Measurements from ENCODE around the gene CPT1B.

Gene CPT1B

DNA sequence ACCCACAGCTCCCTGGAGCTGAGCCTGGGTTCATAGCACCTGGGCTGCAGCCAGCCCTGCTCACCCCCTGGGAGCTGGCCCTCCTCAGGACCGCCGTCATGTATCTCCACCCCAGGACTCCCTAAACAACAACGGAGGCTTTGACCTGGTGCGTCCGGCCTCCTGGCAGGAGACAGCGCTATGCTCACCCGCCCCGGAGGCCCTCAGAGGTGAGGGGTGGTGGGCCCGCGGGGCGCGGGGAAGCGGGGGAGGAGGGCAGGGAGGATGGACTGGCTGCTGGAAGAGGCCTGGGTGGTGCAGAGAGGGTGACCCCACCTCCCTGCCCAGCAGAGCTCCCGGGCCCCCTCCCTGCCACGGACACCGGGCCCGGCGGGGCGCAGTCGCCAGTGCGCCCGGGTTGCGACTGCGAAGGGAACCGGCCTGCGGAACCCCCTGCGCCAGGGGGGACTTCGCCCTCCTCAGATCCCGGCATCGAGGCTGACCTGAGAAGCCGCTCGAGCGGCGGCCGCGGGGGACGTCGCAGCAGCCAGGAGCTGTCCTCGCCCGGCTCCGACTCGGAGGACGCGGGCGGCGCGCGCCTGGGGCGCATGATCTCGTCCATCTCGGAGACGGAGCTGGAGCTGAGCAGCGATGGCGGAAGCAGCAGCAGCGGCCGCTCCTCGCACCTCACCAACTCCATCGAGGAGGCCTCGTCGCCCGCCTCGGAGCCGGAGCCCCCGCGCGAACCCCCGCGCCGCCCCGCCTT, 25.5 kb upstream of the CPT1B start:
- Mint-ChIP-seq H3K9me3 (no peaks in the 10 kb centered on the region), H3K4me1 (peaks cover 24% of the 10 kb centered on the region), H3K4me3 (no peak overlapping the region), H3K27me3 (peaks cover 76% of the 10 kb centered on the region), H3K27ac (no peak overlapping the region)
- ATAC-seq (no peak), DNase-seq (no peak)

DNA sequence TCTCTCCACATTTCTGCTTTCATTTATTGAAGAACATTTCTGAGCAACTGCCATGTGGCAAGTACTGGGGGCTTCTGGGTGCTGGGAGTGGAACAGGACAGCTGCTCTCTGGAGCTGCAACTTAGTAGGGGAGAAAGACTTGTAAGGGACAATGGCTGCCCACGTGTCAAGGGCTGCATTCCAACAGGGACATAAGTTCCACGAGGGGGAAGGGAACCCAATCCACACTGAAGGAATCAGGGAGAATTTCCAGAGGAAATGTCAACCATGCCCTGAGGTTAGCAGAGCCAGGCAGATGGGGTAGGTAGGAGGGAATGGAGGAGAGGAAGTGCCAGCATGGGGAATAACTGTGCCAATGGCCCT, 24.1 kb upstream of the CPT1B start:
- no peaks in the 10 kb centered on the region for H3K9me3 Mint-ChIP-seq
- DNase-seq = no peak
- ATAC-seq = no peak
- peaks cover 24% of the 10 kb centered on the region for H3K4me1 Mint-ChIP-seq
- H3K27ac Mint-ChIP-seq = peak overlapping the region in 1 of 2 donors; percentile 2
- peak overlapping the region in 1 of 2 donors; percentile 58 for H3K4me3 Mint-ChIP-seq
- H3K27me3 Mint-ChIP-seq = peaks cover 66% of the 10 kb centered on the region

DNA sequence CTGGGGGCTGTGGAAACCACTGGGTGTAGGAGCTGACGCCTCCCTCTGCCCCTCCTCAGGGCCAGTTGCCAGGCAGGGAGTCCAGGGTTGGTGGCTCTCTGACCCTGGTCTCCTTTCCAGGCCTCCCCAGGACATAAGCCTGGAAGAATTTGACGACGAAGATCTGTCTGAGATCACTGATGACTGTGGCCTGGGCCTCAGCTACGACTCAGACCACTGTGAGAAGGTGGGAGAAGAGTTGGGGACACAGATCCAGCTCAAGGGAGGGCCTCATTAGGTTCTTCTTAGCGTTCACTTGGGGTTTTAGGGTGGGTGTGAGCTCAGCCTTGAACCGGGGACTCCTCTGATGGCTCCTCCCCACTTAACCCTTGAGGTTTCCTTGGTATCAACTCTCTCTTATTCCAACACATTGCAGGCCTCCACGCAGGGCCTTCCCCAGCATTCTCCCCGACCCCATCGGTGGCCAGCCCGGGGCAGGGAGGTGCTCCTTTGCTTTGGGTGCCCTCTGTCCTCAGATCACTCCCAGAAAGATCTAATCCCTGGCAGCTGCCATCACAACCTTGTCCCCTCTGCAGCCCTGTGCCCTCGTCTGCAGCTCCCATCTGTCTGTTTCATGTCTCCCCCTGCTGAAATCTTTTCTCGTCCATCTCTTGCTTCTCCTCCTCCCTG, 23.6 kb upstream of the CPT1B start:
- Mint-ChIP-seq H3K9me3 (no peaks in the 10 kb centered on the region), H3K4me3 (peak overlapping the region; percentile 58 to 66), H3K27ac (peak overlapping the region in 1 of 2 donors; percentile 2), H3K4me1 (peaks cover 24% of the 10 kb centered on the region), H3K27me3 (peaks cover 61% of the 10 kb centered on the region)
- no peak for DNase-seq
- ATAC-seq = no peak

DNA sequence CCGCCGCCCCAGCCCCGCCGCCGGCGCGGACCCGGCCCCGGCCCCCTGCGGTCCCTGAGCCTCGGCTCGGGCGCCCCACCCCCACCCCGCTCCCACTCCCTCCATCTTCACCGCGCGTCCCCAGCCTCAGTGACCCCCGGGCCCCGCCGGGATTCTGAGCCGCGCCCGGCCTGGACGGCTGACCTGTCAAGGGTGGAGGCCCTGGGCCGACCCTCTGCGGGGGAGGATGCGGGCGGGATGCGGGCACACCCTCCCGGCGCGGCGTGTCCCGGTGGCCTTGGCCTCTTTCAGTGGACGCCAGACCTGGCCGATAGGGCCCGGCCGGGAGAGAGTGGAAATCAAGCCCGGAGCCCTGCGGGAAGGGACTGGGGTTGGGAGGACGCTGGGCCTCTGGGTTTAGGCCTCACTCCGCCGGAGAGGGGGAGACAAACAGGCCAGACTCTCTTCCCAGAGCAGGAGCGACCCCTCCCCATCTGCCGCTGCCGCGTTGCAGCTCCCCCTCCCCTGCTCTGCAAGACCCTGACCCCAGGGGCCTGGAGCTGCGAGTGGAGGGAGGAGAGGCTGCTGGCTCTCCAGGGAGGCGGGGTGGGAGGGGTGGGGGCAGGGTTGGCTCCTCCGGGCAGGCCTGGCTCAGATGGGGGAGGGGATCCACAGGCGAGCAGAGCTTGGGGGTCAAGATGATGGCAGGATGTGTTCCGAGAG, 22.9 kb upstream of the CPT1B start:
- H3K27me3 Mint-ChIP-seq = peaks cover 54% of the 10 kb centered on the region
- no peak overlapping the region for H3K27ac Mint-ChIP-seq
- peak; percentile 10 for ATAC-seq
- no peak for DNase-seq
- peaks cover 24% of the 10 kb centered on the region for H3K4me1 Mint-ChIP-seq
- peak overlapping the region; percentile 58 to 66 for H3K4me3 Mint-ChIP-seq
- no peaks in the 10 kb centered on the region for H3K9me3 Mint-ChIP-seq

DNA sequence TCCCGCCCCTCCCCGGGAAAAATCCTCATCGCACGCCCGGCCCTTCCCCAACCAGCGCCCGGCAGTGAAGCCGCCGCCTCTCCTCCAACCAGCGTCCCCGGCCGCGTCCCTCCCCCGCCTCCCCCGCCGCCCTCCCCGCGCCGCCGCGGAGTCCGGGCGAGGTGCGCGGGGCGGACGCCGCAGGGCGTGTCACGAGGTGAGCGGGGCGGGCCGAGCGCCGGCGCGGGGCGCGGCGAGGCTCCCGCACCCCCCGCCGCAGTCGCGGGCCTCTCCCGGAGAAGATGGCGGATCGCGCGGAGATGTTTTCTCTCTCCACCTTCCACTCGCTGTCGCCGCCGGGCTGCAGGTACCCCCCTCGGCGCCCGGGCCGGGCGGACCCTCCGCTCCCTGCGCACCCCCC, 22.3 kb upstream of the CPT1B start, which contains the start of gene MAPK8IP2:
MAPK8IP2 (plus strand) TSS at position 256 of the 400 bp plus-strand sequence; CDS start at position 282, 26 bp downstream.
- no peak for DNase-seq
- H3K4me1 Mint-ChIP-seq = peaks cover 24% of the 10 kb centered on the region
- H3K27me3 Mint-ChIP-seq = peaks cover 49% of the 10 kb centered on the region
- peak; percentile 36 for ATAC-seq
- H3K9me3 Mint-ChIP-seq = no peaks in the 10 kb centered on the region
- H3K4me3 Mint-ChIP-seq = peak within 1 kb of the TSS; percentile 58 to 66
- H3K27ac Mint-ChIP-seq = no peak within 1 kb of the TSS

DNA sequence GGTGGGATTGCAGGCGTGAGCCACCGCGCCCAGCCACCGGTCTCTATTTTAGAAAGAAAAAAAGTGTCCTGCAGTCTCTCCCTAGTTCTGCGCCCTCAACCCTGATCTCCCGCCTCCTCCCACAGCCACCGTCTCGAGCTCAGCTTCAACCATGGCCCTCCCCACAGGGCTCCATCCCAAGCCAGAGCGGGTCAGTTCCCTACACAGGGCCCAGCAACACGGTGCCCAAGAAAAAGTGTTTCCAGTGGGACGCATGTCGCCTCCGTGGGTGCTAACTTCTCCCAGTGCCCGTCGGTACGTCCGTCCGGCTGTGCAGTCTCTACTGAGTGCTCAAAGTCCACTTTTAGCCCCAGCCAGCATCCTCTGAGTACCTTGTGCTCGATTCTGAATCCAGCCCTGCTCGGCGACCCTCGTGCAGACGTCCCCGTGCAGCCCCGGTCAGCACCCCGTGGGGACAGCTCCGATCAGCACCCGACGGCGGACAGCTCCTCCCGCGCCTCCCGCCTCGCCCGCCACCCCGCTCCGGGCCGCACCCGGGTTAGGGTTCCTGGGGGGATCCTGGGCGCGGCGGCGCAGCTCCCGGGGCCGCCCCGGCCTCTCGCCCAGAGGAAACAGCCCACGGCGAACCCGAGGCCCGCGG, 21.7 kb upstream of the CPT1B start:
- ATAC-seq = peak; percentile 76
- H3K27ac Mint-ChIP-seq = no peak overlapping the region
- peak overlapping the region; percentile 38 to 56 for H3K4me3 Mint-ChIP-seq
- DNase-seq = peak; percentile 57
- H3K9me3 Mint-ChIP-seq = no peaks in the 10 kb centered on the region
- H3K4me1 Mint-ChIP-seq = peaks cover 24% of the 10 kb centered on the region
- H3K27me3 Mint-ChIP-seq = peaks cover 42% of the 10 kb centered on the region

DNA sequence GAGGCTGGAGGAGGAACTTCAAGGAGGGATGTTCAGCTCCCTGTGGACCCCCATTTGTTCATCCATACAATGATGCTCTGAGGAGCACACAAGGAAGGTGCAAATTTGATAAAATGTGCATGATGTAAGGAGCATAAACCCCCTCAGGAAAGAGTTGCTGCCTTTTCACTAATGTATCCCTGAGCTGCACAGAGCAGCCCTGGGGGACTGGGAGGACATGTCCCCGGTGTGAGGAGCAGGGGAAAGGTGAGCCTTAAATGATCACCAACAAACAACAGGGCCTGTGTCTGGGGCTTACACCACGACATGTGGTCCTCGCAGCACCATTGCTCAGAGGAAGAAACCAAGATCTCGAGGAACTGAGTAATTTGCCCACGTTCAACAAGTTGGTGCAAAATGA, 18.9 kb upstream of the CPT1B start:
- Mint-ChIP-seq H3K4me3 (no peak overlapping the region), H3K27ac (peak overlapping the region in 1 of 2 donors; percentile 34), H3K9me3 (no peaks in the 10 kb centered on the region), H3K4me1 (peaks cover 12% of the 10 kb centered on the region), H3K27me3 (peaks cover 21% of the 10 kb centered on the region)
- ATAC-seq = no peak
- DNase-seq = no peak

DNA sequence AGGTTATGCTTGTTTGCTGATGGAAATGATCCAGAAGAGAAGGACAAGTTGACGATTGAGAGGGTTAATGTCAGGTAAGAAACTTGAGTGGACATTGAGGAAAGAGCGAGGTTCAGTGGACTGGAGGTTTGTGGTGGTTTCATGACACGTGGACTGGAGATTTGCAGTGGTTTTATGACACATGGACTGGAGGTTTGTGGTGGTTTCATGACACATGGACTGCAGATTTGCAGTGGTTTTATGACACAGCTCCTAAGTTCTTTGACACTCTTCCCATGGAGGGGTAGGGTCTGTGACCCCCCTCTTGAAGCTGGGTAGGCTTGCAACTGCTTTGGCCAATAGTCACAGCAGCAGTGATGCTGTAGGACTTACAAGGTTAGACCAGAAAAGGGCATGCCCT, 17.0 kb upstream of the CPT1B start:
- no peak for ATAC-seq
- Mint-ChIP-seq H3K4me3 (no peak overlapping the region), H3K27me3 (peaks cover 10% of the 10 kb centered on the region), H3K9me3 (no peaks in the 10 kb centered on the region), H3K4me1 (peaks cover 4% of the 10 kb centered on the region), H3K27ac (no peak overlapping the region)
- no peak for DNase-seq

DNA sequence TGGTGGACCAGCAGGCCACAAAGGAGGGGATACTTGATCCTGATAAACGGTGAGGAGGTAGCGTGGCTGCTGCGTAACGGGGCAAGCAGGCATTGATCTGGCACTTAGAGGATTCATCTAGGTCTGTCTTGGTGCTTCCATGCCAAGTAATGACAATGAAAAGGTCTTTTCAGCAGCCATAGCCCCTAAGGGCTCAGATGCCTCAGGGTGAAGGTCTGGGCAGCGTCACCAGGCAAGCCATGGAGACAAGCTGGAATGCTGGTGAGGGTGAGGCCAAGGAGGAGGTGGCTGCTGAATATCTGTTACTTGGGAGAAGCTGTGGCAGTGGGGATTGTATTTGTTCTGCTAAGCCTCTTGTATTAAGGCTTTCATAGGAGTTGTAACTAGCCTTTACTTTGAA, 9.2 kb upstream of the CPT1B start:
- ATAC-seq (no peak), DNase-seq (no peak)
- H3K9me3 Mint-ChIP-seq = no peaks in the 10 kb centered on the region
- no peak overlapping the region for H3K4me3 Mint-ChIP-seq
- peaks cover 8% of the 10 kb centered on the region for H3K4me1 Mint-ChIP-seq
- no peaks in the 10 kb centered on the region for H3K27me3 Mint-ChIP-seq
- H3K27ac Mint-ChIP-seq = no peak overlapping the region

DNA sequence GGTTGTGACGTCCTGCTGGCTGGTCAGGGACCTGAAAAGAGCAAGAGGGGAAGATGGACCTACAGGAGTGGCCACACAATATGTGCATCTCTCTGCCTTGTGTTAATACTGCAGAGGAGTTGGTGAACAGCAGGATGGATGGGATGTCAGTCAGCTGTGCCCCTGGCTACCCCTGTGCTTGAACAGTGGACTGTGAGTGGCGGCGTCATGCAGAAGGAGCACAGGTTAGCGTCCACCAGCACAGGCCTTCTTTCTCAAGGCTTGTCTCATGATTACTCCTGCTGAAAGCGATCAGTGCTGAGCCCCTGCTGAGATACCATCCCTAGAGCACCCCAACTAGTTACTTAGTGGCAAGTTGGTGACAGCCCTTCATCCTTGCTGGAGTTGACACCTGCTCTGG, 8.2 kb upstream of the CPT1B start:
- Mint-ChIP-seq H3K4me1 (peaks cover 13% of the 10 kb centered on the region), H3K27ac (no peak overlapping the region), H3K4me3 (no peak overlapping the region), H3K27me3 (no peaks in the 10 kb centered on the region), H3K9me3 (no peaks in the 10 kb centered on the region)
- DNase-seq (no peak), ATAC-seq (no peak)

DNA sequence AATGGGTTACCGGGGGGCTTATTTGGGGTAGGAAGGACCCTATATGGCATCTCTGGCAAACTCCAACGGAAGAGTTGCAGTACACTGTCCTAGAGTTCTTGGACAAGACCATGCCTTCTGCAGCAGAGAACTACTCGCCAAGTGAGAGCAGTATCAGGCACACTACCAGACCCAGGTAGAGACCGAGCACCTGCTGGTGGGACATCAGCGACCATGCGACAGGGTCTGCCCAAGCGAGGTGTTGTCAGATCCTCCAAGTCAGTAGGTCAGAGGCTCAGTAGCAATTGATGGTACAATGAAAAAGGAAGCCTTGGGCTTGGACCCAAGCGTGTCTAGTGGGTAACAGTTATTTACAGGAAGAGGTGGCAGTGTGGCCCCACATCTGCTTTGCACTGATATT, 7.6 kb upstream of the CPT1B start:
- ATAC-seq (no peak), DNase-seq (no peak)
- H3K9me3 Mint-ChIP-seq = no peaks in the 10 kb centered on the region
- no peak overlapping the region for H3K27ac Mint-ChIP-seq
- H3K27me3 Mint-ChIP-seq = no peaks in the 10 kb centered on the region
- peaks cover 19% of the 10 kb centered on the region for H3K4me1 Mint-ChIP-seq
- H3K4me3 Mint-ChIP-seq = no peak overlapping the region

DNA sequence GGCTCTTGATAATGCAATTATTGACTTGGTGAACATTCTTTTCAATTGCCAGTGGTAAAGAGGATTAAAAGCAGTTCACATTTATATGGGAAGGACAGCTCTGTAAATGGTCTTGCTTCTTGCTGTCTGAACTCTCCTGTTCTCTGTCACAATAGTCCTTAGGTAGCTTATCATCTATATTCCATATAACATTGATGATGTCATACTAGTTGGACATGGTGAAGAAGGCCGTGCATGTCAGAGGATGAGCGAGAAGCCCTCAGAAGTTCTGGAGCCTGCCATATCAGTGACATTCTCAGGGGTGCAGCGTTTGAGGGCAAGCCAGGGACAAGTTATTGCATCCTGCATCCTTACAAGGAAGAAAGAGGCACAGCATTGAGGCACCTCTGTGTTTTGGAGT, 7.0 kb upstream of the CPT1B start:
- ATAC-seq (no peak), DNase-seq (no peak)
- Mint-ChIP-seq H3K27ac (no peak overlapping the region), H3K4me1 (peaks cover 24% of the 10 kb centered on the region), H3K4me3 (no peak overlapping the region), H3K9me3 (no peaks in the 10 kb centered on the region), H3K27me3 (no peaks in the 10 kb centered on the region)

DNA sequence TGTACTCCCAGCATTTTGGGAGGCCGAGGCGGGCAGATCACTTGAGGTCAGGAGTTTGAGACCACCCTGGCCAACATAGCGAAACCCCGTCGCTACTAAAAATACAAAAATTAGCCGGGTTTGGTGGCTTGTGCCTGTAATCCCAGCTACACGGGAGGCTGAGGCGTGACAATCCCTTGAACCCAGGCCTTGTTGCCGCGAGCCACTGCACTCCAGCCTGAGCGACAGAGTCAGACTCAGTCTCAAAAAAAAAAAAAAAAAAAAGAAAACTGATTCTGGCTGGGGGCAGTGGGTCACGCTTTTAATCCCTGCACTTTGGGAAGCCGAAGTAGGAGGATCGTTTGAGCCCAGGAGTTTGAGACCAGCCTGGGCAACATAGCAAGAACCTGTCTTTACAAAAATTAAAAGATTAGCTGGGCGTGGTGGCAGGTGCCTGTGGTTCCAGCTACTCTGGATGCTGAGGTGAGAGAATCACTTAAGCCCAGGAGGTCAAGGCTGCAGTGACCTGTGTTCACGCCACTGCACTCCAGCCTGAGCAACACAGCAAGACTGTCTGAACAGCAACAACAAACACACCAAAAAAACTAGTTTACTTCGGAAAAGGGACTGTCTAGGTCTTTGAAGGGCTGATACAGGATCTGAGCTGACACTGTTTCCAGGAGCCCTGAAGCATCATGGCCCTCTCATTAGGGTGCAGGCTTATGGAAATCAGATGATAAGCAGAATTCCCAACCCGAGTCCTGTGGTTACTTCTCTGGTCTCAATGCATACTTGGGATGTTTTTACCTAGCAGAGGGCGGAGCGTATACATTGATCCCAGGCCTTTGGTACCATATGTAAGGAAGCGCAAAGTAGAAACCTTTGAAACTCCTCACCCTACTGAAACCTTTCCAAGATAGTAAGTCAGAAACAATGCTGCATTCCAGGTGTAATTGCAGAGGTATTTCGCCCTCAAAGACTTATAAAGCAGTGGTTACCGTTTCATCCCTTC, 6.2 kb upstream of the CPT1B start:
- Mint-ChIP-seq H3K27ac (peak overlapping the region in 1 of 2 donors; percentile 48), H3K4me1 (peaks cover 33% of the 10 kb centered on the region)
- DNase-seq = no peak

DNA sequence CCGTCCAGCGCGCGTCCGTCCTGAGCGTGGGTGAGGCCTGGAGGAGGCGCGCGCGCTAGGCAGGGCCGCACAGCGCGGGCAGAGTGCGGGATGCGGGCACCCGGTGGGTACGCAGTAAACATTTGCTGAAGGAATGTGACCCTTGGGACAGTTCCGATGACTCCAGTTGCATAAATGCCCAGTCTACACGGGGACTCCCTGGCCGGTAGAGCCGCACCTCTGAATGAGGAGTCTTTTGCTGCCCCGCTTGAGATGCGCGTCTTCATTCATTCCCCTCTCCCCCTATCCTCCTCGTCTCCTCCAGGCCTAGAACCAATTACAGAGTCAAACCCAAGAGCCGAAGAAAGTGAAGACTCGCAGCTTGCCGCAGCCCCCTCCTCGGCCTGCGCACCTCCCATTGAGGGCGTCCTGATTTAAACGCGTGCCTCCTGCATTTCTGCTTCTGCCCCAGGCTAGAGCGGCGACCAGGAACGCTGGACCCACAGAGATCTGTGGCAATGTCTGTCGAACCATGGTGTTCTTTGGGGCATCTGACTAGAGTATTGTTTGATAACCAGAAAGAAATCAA, 5.2 kb upstream of the CPT1B start:
- Mint-ChIP-seq H3K27me3 (no peaks in the 10 kb centered on the region), H3K9me3 (no peaks in the 10 kb centered on the region), H3K4me1 (peaks cover 43% of the 10 kb centered on the region), H3K4me3 (peak overlapping the region; percentile 90 to 97), H3K27ac (peak overlapping the region; percentile 81 to 98)
- ATAC-seq (peak; percentile 37), DNase-seq (no peak)

More for the DNA sequence above, 6.2 kb upstream of the CPT1B start:
- no peak for ATAC-seq
- Mint-ChIP-seq H3K27me3 (no peaks in the 10 kb centered on the region), H3K9me3 (no peaks in the 10 kb centered on the region), H3K4me3 (peak overlapping the region; percentile 15 to 97)
